ENCODE measurements around the gene FAM162A.
"Not testable (repeated sequence)": the region's sequence is repeated elsewhere in the genome, so short reads cannot be mapped to it uniquely, and the experiment has no call there.

Gene FAM162A, protein sequence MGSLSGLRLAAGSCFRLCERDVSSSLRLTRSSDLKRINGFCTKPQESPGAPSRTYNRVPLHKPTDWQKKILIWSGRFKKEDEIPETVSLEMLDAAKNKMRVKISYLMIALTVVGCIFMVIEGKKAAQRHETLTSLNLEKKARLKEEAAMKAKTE

DNA sequence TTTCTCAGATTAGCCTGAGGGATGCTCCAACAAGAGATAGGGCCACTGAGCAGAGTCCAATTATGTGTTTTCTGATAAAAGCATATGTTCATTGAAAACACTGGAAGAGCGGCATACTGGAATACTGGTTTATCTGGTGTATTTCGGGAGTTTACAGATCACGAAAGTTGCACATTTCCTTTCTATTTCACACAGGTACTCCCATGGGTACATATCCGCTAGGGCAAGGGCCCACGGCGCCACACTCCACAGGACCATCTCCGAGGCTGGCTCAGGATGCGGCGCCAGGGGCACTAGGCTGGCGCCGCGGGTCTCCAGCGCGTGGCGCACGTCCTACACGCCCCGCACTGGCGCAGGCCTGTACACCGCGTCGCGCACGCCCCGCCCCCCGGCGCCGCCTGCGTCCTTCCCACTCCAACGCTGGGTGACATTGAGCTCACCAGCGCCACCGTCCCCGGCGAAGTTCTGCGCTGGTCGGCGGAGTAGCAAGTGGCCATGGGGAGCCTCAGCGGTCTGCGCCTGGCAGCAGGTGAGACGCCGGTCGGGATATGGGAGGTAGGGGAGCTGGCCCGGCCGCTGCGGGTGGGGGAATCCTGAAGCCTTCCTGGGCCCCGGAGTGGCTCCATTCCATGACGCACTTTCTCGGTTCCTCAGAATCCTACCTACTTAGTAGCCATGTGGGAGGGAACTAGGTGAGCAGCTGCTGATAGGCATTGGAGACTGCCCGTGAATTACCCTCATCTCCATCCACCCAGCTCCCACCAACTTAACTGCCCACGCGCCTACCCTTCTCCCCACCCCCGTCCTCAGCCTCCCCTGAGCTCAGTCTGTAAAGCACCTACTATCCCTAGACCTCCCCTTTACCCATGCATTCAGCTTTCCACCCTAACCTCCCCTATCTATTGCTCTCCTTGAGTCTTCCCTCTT lies at the start of gene FAM162A:
TSS of gene FAM162A (plus strand) at position 412 of the 927 bp plus-strand sequence. CDS start at position 496, 84 bp downstream.
- DNase-seq = peak; percentile 98

DNA sequence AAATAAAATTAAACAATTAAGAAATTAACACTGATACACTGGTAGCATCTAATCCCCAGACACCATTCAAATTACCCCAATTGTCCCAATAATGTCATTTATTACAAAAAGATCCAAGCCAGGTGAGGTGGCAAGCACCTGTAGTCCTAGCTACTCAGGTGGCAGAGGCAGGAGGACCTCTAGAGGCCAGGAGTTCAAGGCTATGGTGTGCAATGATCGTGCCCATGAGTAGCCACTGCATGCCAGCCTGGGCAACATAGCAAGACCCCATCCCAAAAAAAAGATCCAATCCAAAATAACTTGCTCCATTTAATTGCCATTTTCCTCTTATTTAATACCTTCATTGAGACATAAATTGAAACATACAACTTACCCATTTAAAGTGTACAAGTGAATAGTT lies 41.2 kb upstream of the FAM162A start:
- no peak for DNase-seq

GRCh38 chr3:122343654-122344053 lies 40.3 kb upstream of the FAM162A start:
- DNase-seq = no peak

DNA sequence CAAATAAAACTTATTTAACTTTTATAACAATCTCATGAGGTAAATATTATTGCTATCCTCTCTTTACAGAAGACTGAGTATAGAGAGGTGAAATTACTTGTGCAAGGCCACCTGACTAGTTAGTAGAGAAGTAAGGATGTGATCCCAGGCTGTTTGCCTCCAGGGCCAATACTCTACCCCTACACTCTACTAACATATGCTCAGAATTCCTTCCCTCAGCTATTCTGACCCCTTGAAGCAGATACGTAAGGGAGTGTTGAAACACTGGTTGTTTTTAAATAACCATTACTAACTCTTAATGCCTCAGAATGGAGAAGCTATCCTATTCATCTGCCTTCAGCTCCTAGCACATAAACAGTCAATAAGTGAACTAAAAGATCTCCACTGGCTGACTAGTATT lies 34.8 kb upstream of the FAM162A start:
- DNase-seq = no peak

DNA sequence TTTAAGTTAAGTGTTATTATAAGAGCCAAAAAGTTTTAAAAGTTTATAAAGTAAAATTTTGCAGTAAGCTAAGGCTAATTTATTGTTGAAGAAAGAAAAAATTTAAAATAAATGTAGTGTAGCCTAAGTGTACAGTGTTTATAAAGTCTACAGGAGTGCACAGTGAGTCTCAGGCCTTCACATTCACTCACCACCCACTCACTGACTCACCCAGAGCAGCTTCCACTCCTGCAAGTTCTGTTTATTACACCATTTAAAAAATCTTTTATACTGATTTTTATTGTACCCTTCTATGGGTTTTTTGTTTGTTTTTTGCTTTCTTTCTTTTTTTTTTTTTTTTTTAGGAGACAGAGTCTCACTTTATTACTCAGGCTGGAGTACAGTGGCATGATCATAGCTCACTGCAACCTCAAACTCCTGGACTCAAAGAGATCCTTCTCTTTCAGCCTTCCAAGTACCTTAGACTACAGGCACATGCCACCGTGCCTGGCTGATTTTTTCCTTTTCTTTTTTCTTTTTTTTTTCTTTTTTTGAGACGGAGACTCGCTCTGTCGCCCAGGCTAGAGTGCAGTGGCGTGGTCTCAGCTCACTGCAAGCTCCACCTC lies 33.1 kb upstream of the FAM162A start:
- no peak for DNase-seq

- DNase-seq = no peak
These were observed 32.4 kb upstream of the FAM162A start for GRCh38 chr3:122351612-122352011.

GRCh38 chr3:122353215-122353614 lies 30.8 kb upstream of the FAM162A start:
- no peak for DNase-seq

DNA sequence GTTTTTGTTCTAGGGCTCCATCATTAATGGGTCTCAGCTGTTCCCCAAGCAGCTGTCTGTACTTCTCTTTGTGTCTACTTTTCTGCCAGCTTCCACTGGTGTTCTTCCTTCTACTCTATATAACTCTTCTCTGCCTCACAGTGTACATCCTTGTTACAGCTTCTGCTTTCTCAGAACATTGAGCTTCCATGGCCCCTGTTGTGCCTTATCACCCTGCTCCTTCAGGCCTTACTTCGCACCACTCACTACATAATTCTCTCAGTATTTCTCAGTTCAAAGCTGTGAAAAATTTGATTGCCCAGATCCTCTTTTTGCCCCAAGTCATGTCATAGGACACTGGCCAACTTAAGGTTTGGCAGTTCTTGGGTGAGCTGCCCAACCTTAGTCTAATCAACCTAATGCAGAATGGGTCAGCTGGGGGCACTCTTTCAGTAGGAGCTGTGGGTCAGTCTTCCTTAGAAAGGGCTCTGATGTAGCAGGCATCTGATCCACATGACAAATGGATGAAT lies 30.0 kb upstream of the FAM162A start:
- peak; percentile 68 for DNase-seq

- DNase-seq = peak; percentile 70
These were observed 28.4 kb upstream of the FAM162A start for GRCh38 chr3:122355612-122356011.

- DNase-seq = peak; percentile 51
These were observed 27.6 kb upstream of the FAM162A start for GRCh38 chr3:122356402-122356801.

GRCh38 chr3:122357828-122358702 lies 25.9 kb upstream of the FAM162A start:
- peak; percentile 80 for DNase-seq

GRCh38 chr3:122358703-122359032 lies 25.3 kb upstream of the FAM162A start:
- DNase-seq = no peak

DNA sequence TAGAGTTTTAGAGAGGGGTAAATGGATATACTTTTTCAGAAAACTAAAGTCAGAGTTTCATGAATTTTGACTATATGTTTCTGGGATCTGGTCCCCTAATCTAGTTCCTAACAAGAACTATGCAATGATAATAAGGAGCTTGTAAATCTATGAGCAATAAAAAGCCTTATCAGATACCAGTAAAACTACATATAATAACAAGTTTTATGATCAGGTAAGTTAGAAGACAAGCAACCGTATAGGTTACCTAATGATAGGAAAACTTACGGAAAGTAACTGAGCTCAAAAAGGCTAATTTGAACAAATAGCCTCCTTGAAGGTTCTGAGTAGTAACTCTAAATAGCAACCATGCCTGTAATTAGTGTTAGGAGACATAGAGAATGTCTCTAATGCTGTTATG lies 22.0 kb upstream of the FAM162A start:
- no peak for DNase-seq

GRCh38 chr3:122364490-122364889 lies 19.5 kb upstream of the FAM162A start:
- DNase-seq = no peak

DNA sequence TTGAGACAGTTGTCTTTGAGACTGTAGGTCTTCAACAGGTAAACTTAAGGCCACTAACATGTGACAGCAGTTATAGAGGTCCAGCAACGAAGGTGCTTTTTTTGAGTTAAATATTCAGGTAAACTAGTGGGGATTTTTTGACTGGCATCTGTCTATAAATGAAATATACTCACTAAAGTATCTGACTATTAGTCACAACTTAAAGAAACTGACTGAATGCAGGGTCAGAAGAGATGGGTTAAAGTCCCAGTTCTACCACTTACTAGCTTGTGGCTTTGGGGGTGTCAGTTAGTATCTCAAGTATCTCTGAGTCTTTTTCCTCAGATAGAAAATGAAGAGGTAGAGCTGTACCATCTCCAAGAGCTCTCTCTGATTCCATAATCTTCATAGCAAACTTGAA lies 18.9 kb upstream of the FAM162A start:
- DNase-seq = no peak

DNA sequence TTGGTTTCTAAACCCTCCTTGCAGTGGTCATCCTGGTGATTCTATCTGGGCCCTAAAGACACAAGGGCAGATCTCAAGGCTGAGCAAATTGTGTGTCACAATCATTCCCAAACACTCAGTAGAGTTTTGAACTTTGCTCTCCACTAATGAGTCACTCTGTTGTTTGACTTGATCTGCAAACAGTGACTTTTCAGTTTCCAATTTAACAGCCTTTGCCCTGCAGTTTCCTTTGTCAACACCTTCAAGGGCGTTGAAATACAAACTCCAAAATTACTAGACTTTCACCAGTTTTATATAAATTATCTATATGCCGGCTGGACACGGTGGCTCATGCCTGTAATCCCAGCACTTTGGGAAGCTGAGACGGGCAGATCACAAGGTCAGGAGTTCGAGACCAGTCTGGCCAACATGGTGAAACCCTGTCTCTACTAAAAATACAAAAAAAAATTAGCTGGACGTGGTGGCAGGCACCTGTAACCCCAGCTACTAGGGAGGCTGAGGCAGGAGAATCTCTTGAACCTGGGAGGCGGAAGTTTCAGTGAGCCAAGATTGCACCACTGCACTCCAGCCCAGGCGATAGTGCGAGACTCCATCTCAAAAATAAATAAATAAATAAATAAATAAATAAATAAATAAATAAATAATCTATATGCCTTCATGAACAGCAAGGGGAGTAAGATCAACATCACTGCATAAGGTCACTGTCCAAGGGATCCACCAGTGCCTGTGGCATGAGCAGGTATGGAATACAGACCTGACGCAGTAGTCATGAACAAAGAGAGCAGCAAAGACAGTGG lies 18.2 kb upstream of the FAM162A start:
- not testable (repeated sequence) for DNase-seq

DNA sequence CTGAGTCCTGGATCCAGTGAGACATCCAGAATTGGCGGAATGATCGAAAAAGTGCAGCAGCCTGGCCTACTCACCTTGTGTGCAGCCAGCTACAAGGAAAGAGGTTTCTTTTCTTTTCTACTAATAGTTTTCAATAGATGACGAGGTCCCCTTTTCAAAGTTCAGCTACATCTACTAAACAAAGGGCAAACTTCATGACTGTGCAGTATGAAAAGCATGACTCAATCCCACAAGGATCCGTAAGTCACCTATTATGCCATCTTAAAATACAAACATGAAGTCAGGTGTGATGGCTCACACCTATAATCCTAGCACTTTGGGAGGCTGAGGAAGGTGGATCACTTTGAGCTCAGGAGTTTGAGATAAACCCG lies 17.6 kb upstream of the FAM162A start:
- DNase-seq = no peak

- no peak for DNase-seq
These were observed 9.9 kb upstream of the FAM162A start for GRCh38 chr3:122374034-122374433.

GRCh38 chr3:122377975-122378374 lies 6.0 kb upstream of the FAM162A start:
- DNase-seq = no peak

DNA sequence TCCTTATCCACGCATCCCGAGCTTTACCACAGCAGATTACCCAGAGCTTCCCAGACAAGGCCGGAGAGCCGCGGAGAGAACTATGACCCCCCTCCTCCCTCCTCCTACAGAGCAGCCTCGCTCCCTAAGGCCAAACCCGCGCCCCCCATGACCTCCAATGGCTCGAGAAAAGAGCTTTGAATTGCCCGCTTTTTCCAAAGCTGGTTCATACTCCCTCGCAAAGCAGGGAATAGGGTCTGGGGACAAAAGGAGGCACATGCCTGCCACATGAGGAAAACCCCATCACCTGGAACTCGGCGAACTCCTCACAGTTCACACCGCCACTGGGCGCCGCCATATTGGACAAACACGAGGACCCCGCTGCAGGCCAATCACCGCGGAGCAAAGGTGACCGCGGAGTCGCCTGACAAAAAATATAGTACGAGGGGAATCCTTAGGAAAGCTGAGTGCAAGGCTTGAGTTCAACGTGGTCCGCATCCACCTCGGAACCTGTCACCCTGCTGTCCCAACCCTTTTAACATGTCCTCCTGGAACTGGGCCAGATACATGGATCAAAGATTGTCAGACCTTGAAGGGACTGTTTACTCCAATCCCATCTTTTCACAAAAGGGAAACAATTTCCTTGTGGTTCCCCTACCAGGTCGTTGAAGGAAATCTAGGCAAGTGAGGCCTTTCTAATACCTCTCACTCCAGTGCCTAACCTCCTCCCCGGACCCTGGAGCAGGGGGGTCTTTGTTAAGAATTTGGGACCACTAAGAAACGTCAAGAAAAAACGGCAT lies 905 bp upstream of the FAM162A start, which contains the start of gene MIX23:
TSS of gene MIX23 (minus strand) at position 344 of the 779 bp plus-strand sequence. CDS start at position 337, 7 bp downstream.
- peak; percentile 94 for DNase-seq

GRCh38 chr3:122387709-122388108 lies 3.7 kb downstream of the FAM162A start:
- no peak for DNase-seq

Data from hematopoietic multipotent progenitor cell treated with erythropoietin and hydrocortisone succinate and interleukin-3 and kit ligand, for 4 days (in vitro differentiated cells).